Measurements from ENCODE around the gene CLPTM1. TPM values are rescaled to one million over a fixed set of nuclear protein-coding genes. Genes with fewer than 3 reads are reported as not detected.

Gene CLPTM1
- total and polyA plus RNA-seq, 9 of the 15 experiments (the other 6 are each of a cell fraction or from before 2014, with no cell fraction given) = 0.37 to 96.0 (median 27.5) TPM

DNA sequence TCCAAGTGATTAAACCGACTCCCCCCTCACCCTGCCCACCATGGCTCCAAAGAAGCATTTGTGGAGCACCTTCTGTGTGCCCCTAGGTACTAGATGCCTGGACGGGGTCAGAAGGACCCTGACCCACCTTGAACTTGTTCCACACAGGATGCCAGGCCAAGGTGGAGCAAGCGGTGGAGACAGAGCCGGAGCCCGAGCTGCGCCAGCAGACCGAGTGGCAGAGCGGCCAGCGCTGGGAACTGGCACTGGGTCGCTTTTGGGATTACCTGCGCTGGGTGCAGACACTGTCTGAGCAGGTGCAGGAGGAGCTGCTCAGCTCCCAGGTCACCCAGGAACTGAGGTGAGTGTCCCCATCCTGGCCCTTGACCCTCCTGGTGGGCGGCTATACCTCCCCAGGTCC lies 47.6 kb upstream of the CLPTM1 start:
- no peak for TF ChIP-seq ZNF165 (CRISPR knock-in tag; IDR thresholded peaks at IDR 0.05; ENCODE audit: borderline replicate concordance)
- no peak for TF ChIP-seq ZNF76 (CRISPR knock-in tag; IDR thresholded peaks at IDR 0.05; ENCODE audit: borderline replicate concordance)
- no peak for TF ChIP-seq HMG20A (CRISPR knock-in tag; conservative IDR thresholded peaks at IDR 0.05)
- TF ChIP-seq TCF3 (CRISPR knock-in tag; IDR thresholded peaks at IDR 0.05) = no peak
- no peak for TF ChIP-seq MIER1 (IDR thresholded peaks at IDR 0.05; ENCODE audit: low read depth)
- Histone ChIP-seq H3K9me1 (ENCODE audit: control insufficient read depth, insufficient read depth, low read length) (no peaks in the 10 kb centered on the region), H4K20me1 (replicated peaks; ENCODE audit: control insufficient read depth, insufficient read depth, low read length) (0 out of 2 replicates have a peak, but pooled peaks cover under 1% of the 10 kb centered on the region), H3K9ac (ENCODE audit: insufficient read depth in 1 of 2, low read depth in 2 of 2, low read length in 2 of 2) (0 out of 4 replicates have a peak overlapping the region, but pooled peaks of 1 of the 2 experiments have one; percentile 31), H3K79me2 (ENCODE audit: control insufficient read depth, insufficient read depth, low read length) (no peaks in the 10 kb centered on the region; the same call in 2 of the 3 replicates), H3K27ac (ENCODE audit: extremely low read depth, low read depth, low read length) (no peak overlapping the region), H2AFZ (ENCODE audit: low read depth, low read length) (no peak overlapping the region), H3K4me3 (no peak overlapping the region), H3K4me1 (replicated peaks in 1 of 2; ENCODE audit: control insufficient read depth in 2 of 2, insufficient read depth in 2 of 2, low read length in 2 of 2) (peaks cover 41 to 95% of the 10 kb centered on the region in 2 experiments), H3K36me3 (ENCODE audit: control insufficient read depth, insufficient read depth, low read length) (peaks cover 39% of the 10 kb centered on the region; the same call in 2 of the 3 replicates), H3K4me2 (ENCODE audit: insufficient read depth, low read length) (no peak overlapping the region), H3K27me3 (ENCODE audit: control insufficient read depth in 2 of 2, insufficient read depth in 2 of 2, low read length in 2 of 2) (no peaks in the 10 kb centered on the region), H3K9me3 (replicated peaks; ENCODE audit: control insufficient read depth, insufficient read depth, low read depth, low read length) (no peaks in the 10 kb centered on the region)
- POLR2A ChIA-PET = interaction anchor here (0.6 to 1.2 kb wide), 4 partner anchors 9 to 146 kb away, joined by 3 to 4 read pairs (median 3); partner anchors contain the start of gene CLASRP
- no peak for ATAC-seq
- FAIRE-seq = no peak
- BruUV-seq (replicated peaks) = no TSS peak
- no peak for DNase-seq (ENCODE audit: extremely low read depth in 1 of 4, low spot score in 3 of 4)
- CTCF ChIA-PET (ENCODE audit: low intra/inter-chr PET ratio) = no interaction called here
- WGBS (ENCODE audit: insufficient coverage, low coverage, missing lambda C conversion rate) = 83% methylated on average over 10 of the region's 12 CpGs
- in situ Hi-C loops (cut with MboI) = no loop called here
- intact Hi-C loops (cut with micrococcal nuclease) = no loop called here

Measured in K562 (cell line).